Measurements from ENCODE around the gene PAX2. TPM values are rescaled to one million over a fixed set of nuclear protein-coding genes. Genes with fewer than 3 reads are reported as not detected.

The PAX2 gene
- total RNA-seq, 2 experiments from 2014 or later = not detected

GRCh38 chr10:100873827-100874326, 128.5 kb downstream of the PAX2 start:
- ATAC-seq (no peak), DNase-seq (no peak)
- Mint-ChIP-seq H3K4me3 (no peak overlapping the region), H3K4me1 (ENCODE audit: low read depth) (no peaks in the 10 kb centered on the region), H3K36me3 (ENCODE audit: low read depth) (no peaks in the 10 kb centered on the region), H3K27me3 (peaks cover 4% of the 10 kb centered on the region), H3K9me3 (no peaks in the 10 kb centered on the region), H3K27ac (no peak overlapping the region)
- ChIA-PET POLR2A (no interaction called here), CTCF (interaction anchor here (1.5 kb wide), 1 partner anchor 21 kb away, joined by 3 read pairs; no protein-coding TSS in a partner anchor)
- TF ChIP-seq, protein P1, sequence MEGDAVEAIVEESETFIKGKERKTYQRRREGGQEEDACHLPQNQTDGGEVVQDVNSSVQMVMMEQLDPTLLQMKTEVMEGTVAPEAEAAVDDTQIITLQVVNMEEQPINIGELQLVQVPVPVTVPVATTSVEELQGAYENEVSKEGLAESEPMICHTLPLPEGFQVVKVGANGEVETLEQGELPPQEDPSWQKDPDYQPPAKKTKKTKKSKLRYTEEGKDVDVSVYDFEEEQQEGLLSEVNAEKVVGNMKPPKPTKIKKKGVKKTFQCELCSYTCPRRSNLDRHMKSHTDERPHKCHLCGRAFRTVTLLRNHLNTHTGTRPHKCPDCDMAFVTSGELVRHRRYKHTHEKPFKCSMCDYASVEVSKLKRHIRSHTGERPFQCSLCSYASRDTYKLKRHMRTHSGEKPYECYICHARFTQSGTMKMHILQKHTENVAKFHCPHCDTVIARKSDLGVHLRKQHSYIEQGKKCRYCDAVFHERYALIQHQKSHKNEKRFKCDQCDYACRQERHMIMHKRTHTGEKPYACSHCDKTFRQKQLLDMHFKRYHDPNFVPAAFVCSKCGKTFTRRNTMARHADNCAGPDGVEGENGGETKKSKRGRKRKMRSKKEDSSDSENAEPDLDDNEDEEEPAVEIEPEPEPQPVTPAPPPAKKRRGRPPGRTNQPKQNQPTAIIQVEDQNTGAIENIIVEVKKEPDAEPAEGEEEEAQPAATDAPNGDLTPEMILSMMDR (IDR thresholded peaks at IDR 0.05) = no peak
- intact Hi-C loops (cut with micrococcal nuclease) = loop anchor here (5.0 kb wide), 2 partner anchors 122 to 202 kb away; no protein-coding TSS in a partner anchor

- CTCF ChIA-PET = no interaction called here
- Mint-ChIP-seq H3K27ac (no peak overlapping the region), H3K27me3 (peaks cover 4% of the 10 kb centered on the region), H3K9me3 (no peaks in the 10 kb centered on the region), H3K4me1 (ENCODE audit: low read depth) (no peaks in the 10 kb centered on the region), H3K4me3 (no peak overlapping the region), H3K36me3 (ENCODE audit: low read depth) (no peaks in the 10 kb centered on the region)
- POLR2A ChIA-PET = no interaction called here
- TF ChIP-seq, protein P1 (IDR thresholded peaks at IDR 0.05) = no peak
- no peak for DNase-seq
- ATAC-seq = no peak
- intact Hi-C loops (cut with micrococcal nuclease) = loop anchor here (5.0 kb wide), 3 partner anchors 123 to 313 kb away; no protein-coding TSS in a partner anchor
Observed at GRCh38 chr10:100874702-100875483, 129.5 kb downstream of the PAX2 start.

DNA sequence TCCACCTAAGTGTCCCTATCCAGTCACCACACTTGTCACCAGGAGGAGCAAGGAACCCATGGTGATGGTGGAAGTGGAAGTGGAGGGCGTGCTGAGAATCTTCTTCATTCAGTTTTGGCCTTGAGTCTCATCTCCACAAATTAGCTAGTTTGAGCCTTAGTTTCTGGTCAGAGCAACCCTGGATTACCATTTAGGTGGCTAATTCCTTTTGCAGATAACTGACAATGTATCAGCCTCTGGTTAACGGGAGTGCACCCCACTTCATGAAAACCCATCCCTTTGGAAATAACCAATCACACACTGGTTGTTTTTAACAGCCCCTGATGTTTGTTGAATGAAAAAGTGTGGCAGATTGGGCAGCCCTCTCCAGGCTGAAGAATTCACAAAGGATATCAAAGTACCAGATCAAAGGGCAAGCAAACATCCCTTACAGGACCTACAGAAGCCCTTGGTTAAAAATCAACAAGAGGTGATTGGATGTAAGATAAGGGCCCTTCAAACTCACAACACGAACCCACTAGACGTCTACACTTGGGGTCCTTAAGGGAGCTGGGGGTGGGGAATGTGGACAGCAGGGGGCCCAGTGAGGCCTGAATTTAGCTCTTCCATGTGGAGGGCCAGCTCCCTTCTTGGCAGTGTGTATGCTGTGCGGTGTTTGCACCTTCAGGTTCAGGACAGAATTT, 130.2 kb downstream of the PAX2 start:
- Mint-ChIP-seq H3K9me3 (no peaks in the 10 kb centered on the region), H3K36me3 (ENCODE audit: low read depth) (no peaks in the 10 kb centered on the region), H3K27ac (no peak overlapping the region), H3K27me3 (peaks cover 4% of the 10 kb centered on the region), H3K4me3 (no peak overlapping the region), H3K4me1 (ENCODE audit: low read depth) (no peaks in the 10 kb centered on the region)
- DNase-seq (no peak), ATAC-seq (no peak)
- TF ChIP-seq, protein P1 (IDR thresholded peaks at IDR 0.05) = no peak
- intact Hi-C loops (cut with micrococcal nuclease) = loop anchor here (5.0 kb wide), 1 partner anchor 313 kb away; no protein-coding TSS in a partner anchor
- CTCF ChIA-PET = no interaction called here
- POLR2A ChIA-PET = no interaction called here

DNA sequence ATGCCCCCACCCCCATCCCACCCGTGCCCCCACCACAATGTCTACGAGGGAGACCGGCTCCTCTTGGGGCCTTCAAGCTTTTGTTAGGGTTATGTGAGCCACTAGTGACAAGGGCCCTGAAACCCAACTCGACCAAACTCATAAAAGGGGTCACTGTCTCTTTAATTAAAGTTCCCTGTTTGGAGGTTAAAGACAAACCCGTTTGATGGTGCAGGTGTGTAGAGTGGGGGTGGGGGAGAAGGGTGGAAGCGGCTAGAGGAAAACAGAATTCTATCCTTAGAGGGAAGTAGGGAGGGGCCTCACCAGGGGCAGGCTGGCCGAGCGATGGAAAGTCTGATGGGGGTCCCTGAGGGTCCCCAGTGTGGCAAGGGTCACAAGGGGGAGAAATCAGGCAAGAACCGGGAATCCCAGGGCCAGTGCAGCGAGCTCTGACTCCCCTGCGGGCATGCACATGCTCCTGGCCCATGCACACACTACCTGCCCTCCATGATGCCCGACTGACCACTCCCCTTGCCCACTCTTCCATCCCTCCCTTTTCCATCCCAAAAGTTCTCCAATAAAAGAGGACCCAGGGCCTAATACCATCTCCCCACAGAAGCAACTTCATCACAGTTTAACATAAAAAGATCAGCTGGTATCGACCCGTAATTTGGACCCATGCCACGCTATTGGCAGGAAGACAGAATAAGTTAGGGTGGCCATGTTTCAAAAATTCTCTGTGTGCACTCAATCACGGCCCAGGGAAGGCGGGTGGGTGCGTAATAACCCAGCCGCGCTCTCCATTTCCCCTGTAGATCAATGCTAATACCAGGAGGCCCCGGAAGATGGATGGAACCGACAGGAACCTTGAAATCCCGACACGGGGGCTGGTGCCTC, 131.4 kb downstream of the PAX2 start:
- intact Hi-C loops (cut with micrococcal nuclease) = loop anchor here (5.0 kb wide), 1 partner anchor 315 kb away; no protein-coding TSS in a partner anchor
- H3K27me3 Mint-ChIP-seq = peaks cover 4% of the 10 kb centered on the region
- H3K4me3 Mint-ChIP-seq = no peak overlapping the region
- H3K27ac Mint-ChIP-seq = no peak overlapping the region
- TF ChIP-seq, protein P1 (IDR thresholded peaks at IDR 0.05) = no peak
- H3K36me3 Mint-ChIP-seq (ENCODE audit: low read depth) = no peaks in the 10 kb centered on the region
- POLR2A ChIA-PET = no interaction called here
- H3K4me1 Mint-ChIP-seq (ENCODE audit: low read depth) = no peaks in the 10 kb centered on the region
- ATAC-seq (no peak), DNase-seq (no peak)
- CTCF ChIA-PET = interaction anchor here (2.1 kb wide), 1 partner anchor 10 kb away, joined by 10 read pairs; no protein-coding TSS in a partner anchor
- H3K9me3 Mint-ChIP-seq = no peaks in the 10 kb centered on the region
